Tibial artery (tissue), 4 donors: ENCODE data around the gene NDC80.

Experiments used
- DNase-seq, 2 donors: peaks; one replicate each; pipeline ENCODE4 v3.0.0-alpha.2; 2019
- H3K27ac ChIP-seq, 2 donors: fragments of 200-600 bp; sonication (generic) in 1 of 2; 1 replicate in 1 of 2; 2 replicates in 1 of 2; pipeline ENCODE4 v1.5.1; 2018 to 2019; ENCODE audit warnings: mild to moderate bottlenecking in 1 of 2
- H3K27me3 ChIP-seq, 2 donors: fragments of 200-600 bp; sonication (generic) in 1 of 2; one replicate each; pipeline versions ENCODE4 v1.5.1 to v1.6.0; 2016 to 2019
- H3K36me3 ChIP-seq, 3 donors: fragments of 200-600 bp; sonication (generic) in 2 of 3; one replicate each; pipeline ENCODE4 v1.5.1; 2016 to 2019; ENCODE audit warnings: mild to moderate bottlenecking in 2 of 3
- H3K4me1 ChIP-seq, 4 donors: fragments of 200-600 bp; sonication (generic) in 2 of 4; 1 replicate in 3 of 4; 2 replicates in 1 of 4; pipeline ENCODE4 v1.5.1; 2016 to 2019
- H3K4me3 ChIP-seq, 2 donors: fragments of 200-600 bp; sonication (generic) in 1 of 2; 1 replicate in 1 of 2; 2 replicates in 1 of 2; pipeline ENCODE4 v1.5.1; 2018 to 2019; ENCODE audit warnings: mild to moderate bottlenecking in 2 of 2
- H3K9me3 ChIP-seq, 3 donors: fragments of 200-600 bp; sonication (generic) in 1 of 3; one replicate each; pipeline ENCODE4 v1.5.1; 2016 to 2019
- CTCF ChIP-seq, 2 experiments: fragments of 200-600 bp in 1 of 2; fragments of 450-650 bp in 1 of 2; IDR thresholded peaks; one replicate each; pipeline ENCODE4 v1.5.1; 2017 to 2019; ENCODE audit warnings: antibody characterized with exemption in 2 of 2, mild to moderate bottlenecking in 1 of 2, moderate library complexity in 1 of 2
- intact Hi-C: fragments of 100-400 bp; cut with DNase I; formaldehyde crosslinking; loops from one replicate; pipeline ENCODE4 v1.15.0; 2023; ENCODE audit warnings: low total_unique reads

NDC80 gene

GRCh38 chr18:2606335-2606734 is 35.0 kb downstream of the NDC80 start:
- H3K27ac ChIP-seq, result no peak overlapping the region
- TF ChIP-seq CTCF (IDR thresholded peaks at IDR 0.05), result no peak
- H3K9me3 ChIP-seq, result no peaks in the 10 kb centered on the region
- no peaks in the 10 kb centered on the region for H3K27me3 ChIP-seq
- H3K4me3 ChIP-seq, result no peak overlapping the region
- no peaks in the 10 kb centered on the region for H3K36me3 ChIP-seq
- intact Hi-C loops, result no loop called here
- DNase-seq, result no peak
- H3K4me1 ChIP-seq, result no peaks in the 10 kb centered on the region

- TF ChIP-seq CTCF (IDR thresholded peaks at IDR 0.05), result no peak
- Histone ChIP-seq H3K4me3 (no peak overlapping the region), H3K4me1 (no peaks in the 10 kb centered on the region), H3K9me3 (no peaks in the 10 kb centered on the region), H3K36me3 (no peaks in the 10 kb centered on the region), H3K27ac (no peak overlapping the region), H3K27me3 (no peaks in the 10 kb centered on the region)
- intact Hi-C loops, result no loop called here
- no peak for DNase-seq
Observed at GRCh38 chr18:2609604-2610003, 38.2 kb downstream of the NDC80 start.

GRCh38 chr18:2610549-2610948 is 39.2 kb downstream of the NDC80 start:
- TF ChIP-seq CTCF (IDR thresholded peaks at IDR 0.05), result no peak
- H3K27ac ChIP-seq, result no peak overlapping the region
- H3K36me3 ChIP-seq, result no peaks in the 10 kb centered on the region
- H3K27me3 ChIP-seq, result no peaks in the 10 kb centered on the region
- intact Hi-C loops, result no loop called here
- H3K4me3 ChIP-seq, result no peak overlapping the region
- no peaks in the 10 kb centered on the region for H3K9me3 ChIP-seq
- H3K4me1 ChIP-seq, result no peaks in the 10 kb centered on the region
- DNase-seq, result no peak

GRCh38 chr18:2612996-2613395 is 41.6 kb downstream of the NDC80 start:
- no peak for DNase-seq
- no peaks in the 10 kb centered on the region for H3K9me3 ChIP-seq
- H3K4me3 ChIP-seq, result no peak overlapping the region
- H3K27ac ChIP-seq, result no peak overlapping the region
- H3K4me1 ChIP-seq, result no peaks in the 10 kb centered on the region
- no peak for TF ChIP-seq CTCF (IDR thresholded peaks at IDR 0.05)
- intact Hi-C loops, result no loop called here
- no peaks in the 10 kb centered on the region for H3K36me3 ChIP-seq
- H3K27me3 ChIP-seq, result no peaks in the 10 kb centered on the region

- no peak overlapping the region for H3K27ac ChIP-seq
- no peak for TF ChIP-seq CTCF (IDR thresholded peaks at IDR 0.05)
- no peaks in the 10 kb centered on the region for H3K36me3 ChIP-seq
- no peaks in the 10 kb centered on the region for H3K27me3 ChIP-seq
- intact Hi-C loops, result no loop called here
- no peaks in the 10 kb centered on the region for H3K9me3 ChIP-seq
- no peaks in the 10 kb centered on the region for H3K4me1 ChIP-seq
- H3K4me3 ChIP-seq, result no peak overlapping the region
- no peak for DNase-seq
Observed at GRCh38 chr18:2617401-2617998, 46.1 kb downstream of the NDC80 start.

GRCh38 chr18:2618009-2618408 is 46.7 kb downstream of the NDC80 start:
- Histone ChIP-seq H3K27me3 (no peaks in the 10 kb centered on the region), H3K9me3 (no peaks in the 10 kb centered on the region), H3K4me3 (no peak overlapping the region), H3K4me1 (no peaks in the 10 kb centered on the region), H3K27ac (no peak overlapping the region), H3K36me3 (no peaks in the 10 kb centered on the region)
- intact Hi-C loops, result no loop called here
- no peak for DNase-seq
- no peak for TF ChIP-seq CTCF (IDR thresholded peaks at IDR 0.05)
